GM19324 (cell line): ENCODE data around the gene AZGP1.
"Not testable (repeated sequence)": the region's sequence is repeated elsewhere in the genome, so short reads cannot be mapped to it uniquely, and the experiment has no call there.

ENCODE experiments used
- ATAC-seq: cut with Tn5 transposase; IDR thresholded peaks from one replicate; pipeline ENCODE4 v1.9.1; 2021; ENCODE audit warnings: mild to moderate bottlenecking, moderate library complexity; ENCODE audit not compliant: unreplicated experiment, low FRiP score

Gene AZGP1

GRCh38 chr7:100000239-100000638 lies 24.4 kb upstream of the AZGP1 start:
- no peak for ATAC-seq

GRCh38 chr7:99997545-99998137 lies 21.8 kb upstream of the AZGP1 start:
- no peak for ATAC-seq

DNA sequence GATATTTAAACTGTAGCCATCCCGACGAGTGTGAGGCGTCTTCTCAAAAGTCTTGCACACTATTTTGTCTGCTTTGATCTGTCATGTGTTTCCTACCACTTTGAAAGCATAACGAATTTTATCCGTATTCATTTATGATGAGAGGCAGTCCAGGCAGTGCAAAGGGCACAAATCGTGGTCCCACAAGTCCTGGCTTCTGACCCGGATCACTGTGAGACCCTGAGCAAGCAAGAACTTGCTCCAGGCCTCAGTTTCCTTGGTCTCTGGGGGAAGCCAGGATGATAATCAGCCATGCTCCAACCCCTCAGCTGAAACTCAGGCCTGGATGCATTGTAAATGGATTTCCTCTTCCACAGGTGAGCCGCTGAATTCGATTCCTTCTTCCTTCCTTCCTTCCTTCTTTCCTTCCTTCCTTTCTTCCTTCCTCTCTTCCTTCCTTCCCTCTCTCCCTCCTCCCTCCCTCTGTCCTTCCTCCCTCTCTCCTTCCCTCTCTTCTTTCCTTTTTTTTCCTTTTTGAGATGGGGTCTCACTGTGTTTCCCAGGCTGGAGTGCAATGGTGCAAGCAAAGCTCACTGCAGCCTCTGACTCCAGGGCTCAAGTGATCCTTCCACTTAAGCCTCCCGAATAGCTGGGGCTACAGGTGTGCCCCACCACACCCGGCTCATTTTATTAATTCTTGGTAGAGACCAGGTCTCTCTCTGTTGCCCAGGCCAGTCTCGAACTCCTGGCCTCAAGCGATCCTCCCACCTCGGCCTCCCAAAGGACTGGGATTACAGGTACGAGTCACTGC lies 21.1 kb upstream of the AZGP1 start:
- ATAC-seq, result no peak

GRCh38 chr7:99994819-99995218 lies 19.0 kb upstream of the AZGP1 start:
- no peak for ATAC-seq

- no peak for ATAC-seq
These were observed 16.7 kb upstream of the AZGP1 start for GRCh38 chr7:99992330-99993038.

DNA sequence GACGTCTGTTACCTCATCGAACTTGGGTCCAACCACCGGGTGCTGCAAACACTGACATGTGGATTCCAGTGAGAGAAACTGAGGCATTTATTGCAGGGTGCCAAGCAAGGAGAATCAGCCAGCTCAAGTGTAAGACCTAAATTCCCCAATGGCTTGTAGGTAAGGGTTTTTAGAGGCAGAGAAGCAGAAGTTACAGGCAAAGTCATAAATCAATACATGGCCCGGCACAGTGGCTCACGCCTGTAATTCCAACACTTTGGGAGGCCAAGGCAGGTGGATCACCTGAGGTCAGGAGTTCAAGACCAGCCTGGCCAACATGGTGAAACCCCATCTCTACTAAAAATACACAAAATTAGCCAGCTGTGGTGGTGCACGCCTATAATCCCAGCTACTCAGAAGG lies 15.7 kb upstream of the AZGP1 start:
- ATAC-seq, result not testable (repeated sequence)

DNA sequence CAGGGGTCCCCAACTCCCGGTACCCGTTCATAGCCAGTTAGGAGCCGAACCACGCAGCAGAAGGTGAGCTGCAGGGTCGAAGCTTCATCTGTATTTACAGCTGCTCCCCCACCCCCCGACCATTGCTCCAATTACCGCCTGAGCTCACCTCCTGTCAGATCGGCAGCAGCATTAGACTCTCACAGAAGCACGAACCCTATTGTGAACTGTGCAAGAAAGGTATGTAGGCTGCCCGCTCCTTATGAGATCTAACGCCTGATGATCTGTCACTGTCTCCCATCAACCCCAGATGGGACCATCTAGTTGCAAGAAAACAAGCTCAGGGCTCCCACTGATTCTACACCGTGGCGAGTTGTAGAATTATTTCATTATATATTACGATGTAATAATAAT lies 14.6 kb upstream of the AZGP1 start:
- ATAC-seq, result no peak

DNA sequence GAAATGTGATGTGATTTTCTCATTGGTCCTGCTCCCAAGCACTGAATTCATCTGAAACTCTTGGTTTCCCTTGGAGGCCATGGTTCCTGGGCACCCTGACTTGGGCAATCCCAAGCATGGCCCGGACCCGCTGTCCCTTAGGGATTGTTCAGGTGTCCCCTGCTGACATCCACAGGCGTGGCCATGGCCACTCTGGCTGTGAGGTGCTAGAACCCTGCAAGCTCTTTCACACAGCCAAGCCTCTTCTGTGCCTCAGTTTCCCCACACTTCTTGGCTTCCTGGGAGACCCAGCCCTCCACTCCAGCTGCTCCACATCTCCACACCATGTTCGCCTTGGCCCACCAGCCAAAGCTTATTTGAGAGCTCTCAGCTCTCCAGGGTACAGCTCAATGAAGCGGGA lies 12.0 kb upstream of the AZGP1 start:
- no peak for ATAC-seq

DNA sequence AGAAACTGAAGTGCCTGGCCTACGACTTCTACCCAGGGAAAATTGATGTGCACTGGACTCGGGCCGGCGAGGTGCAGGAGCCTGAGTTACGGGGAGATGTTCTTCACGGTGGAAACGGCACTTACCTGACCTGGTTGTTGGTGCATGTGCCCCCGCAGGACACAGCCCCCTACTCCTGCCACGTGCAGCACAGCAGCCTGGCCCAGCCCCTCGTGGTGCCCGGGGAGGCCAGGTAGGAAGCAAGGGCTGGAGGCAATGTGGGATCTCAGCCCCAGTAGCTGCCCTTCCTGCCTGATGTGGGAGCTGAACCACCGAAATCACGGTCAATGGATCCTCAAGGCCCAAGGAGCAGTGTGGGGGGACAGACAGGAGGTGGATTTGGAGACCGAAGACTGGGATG lies 11.5 kb upstream of the AZGP1 start:
- not testable (repeated sequence) for ATAC-seq

DNA sequence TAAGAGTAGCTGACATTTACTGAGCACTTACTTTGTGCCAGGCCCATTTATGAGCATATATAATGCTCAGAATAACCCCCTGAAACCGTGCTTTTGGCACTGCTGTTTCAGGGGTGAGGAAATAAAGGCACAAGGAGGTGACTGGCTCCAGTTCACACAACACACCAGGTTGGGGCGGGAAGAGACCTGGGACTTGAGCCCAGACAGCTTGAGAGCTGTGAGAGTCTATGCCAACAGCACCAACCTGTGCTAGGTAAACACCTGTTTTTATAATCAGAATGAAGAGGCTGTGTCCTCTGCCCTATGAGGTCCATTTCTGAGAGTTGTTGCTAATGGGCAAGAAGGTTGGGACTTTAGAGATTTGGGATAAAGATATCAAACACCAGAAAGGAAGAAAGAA lies 8.8 kb upstream of the AZGP1 start:
- ATAC-seq, result no peak

DNA sequence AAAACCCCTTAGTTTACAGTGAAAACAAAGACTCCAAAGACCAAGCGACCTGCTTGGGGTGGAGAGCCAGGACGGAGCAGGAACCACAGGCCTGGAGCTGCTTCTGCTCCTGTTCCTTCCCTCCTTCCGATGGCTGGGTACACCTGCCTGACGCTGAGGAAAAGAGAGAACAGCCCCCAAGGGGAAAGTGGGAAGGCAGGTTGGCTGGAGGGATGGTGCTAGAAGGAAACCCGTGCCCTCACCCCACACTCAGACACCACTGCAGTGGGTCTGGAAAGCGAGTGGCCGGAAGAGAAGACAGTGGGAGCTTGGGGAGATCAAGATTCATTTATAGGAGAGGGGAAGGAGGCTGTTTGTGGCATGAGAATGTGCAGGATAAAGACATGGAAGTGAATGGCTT lies 5.2 kb upstream of the AZGP1 start:
- not testable (repeated sequence) for ATAC-seq

- ATAC-seq, result not testable (repeated sequence)
These were observed 4.6 kb upstream of the AZGP1 start for GRCh38 chr7:99980448-99980872.

GRCh38 chr7:99979814-99980225 lies 4.0 kb upstream of the AZGP1 start:
- not testable (repeated sequence) for ATAC-seq

DNA sequence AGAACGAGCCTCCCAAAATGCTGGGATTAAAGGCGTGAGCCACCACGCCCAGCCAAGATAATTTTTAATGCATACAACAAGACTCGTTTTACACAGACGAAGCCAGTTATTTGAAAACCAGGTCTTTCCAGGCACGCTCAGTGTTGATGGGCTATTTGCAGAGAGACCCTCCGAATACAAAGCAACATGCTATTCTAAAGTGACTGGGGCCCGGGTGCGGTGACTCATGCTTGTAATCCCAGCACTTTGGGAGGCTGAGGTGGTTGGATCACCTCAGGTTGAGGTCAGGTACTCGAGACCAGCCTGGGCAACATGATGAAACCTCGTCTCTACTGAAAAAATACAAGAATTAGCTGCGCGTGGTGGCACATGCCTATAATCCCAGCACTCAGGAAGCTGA lies 795 bp upstream of the AZGP1 start:
- no peak for ATAC-seq

GRCh38 chr7:99974681-99975080 lies 1.1 kb downstream of the AZGP1 start:
- no peak for ATAC-seq

- not testable (repeated sequence) for ATAC-seq
These were observed 2.0 kb downstream of the AZGP1 start for GRCh38 chr7:99973817-99974216.

DNA sequence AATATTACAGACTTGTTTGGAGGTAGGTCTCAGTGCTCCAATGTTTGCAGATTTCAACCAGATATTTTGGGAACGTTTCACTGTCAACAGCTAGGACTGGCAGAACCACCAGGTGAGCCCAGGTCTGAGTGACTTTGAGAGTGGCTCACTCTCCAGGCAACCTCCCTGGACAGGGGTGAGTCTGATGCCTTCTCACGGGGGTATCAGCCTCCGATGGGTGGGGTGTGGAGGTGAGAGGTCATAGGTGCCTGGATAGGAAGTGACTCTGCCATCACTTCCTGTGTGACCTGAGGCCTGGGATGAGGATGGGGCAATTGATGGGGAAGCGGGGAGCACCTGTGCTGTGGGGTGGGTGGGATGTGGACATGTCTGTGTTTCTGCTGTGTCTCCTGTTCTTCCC lies 4.6 kb downstream of the AZGP1 start:
- no peak for ATAC-seq

GRCh38 chr7:99969813-99970212 lies 6.0 kb downstream of the AZGP1 start:
- not testable (repeated sequence) for ATAC-seq

DNA sequence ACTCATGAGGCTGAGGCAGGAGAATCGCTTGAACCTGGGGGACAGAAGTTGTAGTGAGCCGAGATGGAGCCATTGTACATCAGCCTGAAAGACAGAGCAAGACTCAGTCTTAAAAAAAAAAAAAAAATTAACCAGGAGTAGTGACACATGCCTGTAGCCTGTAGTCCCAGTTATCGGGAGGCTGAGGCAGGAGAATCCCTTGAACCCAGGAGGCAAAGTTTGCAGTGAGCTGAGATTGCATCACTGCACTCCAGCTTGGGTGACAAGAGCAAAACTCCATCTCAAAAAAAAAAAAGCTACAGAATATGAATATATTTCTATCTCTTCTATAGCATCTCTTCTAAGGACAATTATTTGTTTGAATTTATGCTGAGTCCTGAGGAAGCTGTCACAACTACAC lies 6.5 kb downstream of the AZGP1 start:
- ATAC-seq, result no peak

- ATAC-seq, result no peak
These were observed 17.1 kb downstream of the AZGP1 start for GRCh38 chr7:99958564-99959227.

GRCh38 chr7:99955247-99955646 lies 20.6 kb downstream of the AZGP1 start:
- ATAC-seq, result no peak
